HG03439 (cell line): ENCODE results near the gene COBL.

Source experiments
- ATAC-seq: cut with Tn5 transposase; IDR thresholded peaks from one replicate; pipeline ENCODE4 v1.9.1; 2021; ENCODE audit warnings: mild to moderate bottlenecking, moderate library complexity; ENCODE audit not compliant: unreplicated experiment

The COBL gene

GRCh38 chr7:51151455-51151854 lies 165.2 kb downstream of the COBL start:
- no peak for ATAC-seq

DNA sequence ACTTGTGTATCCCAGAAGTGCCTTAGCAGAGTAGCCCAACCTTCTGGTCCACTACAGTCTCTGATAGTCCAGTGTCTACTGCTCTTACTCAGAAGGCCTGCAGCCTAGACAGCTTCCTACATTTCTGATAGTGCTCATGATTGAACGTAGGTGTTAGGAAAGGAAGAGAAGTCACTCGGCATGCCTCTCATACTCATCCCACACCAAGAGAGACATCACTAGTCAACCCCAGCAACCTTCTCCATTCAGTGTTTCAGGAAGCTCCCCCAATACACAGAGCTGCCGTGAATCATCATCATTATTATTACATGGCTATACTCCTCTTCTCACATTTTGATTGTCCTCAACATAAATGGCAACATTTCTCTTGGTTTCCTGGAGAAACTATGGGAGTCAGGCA lies 166.4 kb downstream of the COBL start:
- no peak for ATAC-seq

DNA sequence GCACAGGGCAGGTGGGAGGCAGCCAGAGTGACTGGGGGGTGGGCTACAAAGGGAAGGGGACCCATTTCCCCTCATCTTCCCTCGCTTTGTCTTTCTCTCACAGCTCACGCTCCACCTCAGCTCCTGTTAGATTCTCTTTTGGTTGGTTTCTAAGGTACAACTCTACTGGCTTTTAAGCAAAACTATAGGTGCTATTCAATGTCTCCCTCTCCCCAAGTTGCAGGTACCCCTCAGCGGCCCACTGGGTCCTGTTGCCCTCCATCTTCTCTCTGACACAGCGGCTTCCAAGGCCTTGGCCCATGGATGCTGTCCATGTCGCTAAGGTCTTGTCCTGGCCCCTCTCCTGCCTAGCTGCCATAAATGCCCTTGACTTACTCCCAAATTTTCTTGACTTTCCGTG lies 168.4 kb downstream of the COBL start:
- ATAC-seq: no peak

DNA sequence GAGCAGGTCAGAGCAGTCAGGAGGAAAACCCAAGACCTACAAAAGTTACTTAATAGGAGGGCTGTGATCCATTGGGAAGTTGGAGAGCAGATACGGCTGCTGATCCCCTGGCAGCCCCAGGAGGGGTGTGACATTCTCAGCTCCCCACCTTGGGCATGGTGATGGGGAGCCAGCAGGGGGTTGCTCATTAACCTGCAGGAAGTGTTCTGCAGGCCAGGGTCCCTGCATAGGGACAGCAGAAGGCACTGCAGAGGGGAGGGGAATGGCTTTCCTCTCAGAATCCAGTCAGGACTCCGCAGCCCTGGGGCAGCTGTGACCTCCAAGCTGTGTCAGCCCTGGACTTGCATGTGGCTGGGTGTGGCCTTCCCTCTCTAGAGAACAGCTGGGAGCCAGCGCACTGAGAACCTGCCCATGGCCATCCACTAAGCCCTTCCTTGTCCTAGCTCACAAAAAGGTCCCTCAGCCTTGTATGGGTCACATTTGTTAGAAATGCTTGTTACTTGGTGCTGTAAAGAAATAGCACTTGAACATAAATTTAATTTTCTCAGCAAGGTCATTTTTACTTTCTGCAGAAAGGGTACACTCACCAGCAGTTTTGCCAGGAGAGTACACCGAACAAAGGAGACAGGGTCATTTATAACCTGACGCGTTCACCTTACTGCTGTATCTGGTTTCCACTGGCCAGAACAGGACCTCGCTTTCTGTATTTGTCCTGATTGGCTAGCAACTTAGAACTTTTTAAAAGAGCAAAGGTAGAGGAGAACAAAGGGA lies 169.6 kb downstream of the COBL start:
- ATAC-seq: no peak

DNA sequence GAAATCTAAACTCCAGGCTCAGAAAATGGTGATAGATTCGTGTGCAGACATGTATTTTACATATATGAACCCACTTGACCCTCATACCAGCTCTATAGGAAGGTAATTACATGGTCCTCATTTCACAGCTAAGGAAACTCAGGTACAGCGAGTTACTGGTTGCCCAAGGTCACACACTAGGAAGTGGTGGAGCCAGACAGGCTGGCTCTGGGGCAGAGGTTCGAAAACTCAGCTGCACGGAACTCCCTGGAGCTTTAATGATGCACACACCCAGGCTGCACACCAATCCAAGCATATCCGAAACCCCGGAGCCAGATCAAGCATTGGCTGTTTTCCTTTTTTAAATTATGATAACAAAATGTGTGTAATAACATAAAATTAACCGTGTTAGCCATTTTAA lies 172.4 kb downstream of the COBL start:
- ATAC-seq: no peak

GRCh38 chr7:51142741-51143385 lies 173.7 kb downstream of the COBL start:
- no peak for ATAC-seq

DNA sequence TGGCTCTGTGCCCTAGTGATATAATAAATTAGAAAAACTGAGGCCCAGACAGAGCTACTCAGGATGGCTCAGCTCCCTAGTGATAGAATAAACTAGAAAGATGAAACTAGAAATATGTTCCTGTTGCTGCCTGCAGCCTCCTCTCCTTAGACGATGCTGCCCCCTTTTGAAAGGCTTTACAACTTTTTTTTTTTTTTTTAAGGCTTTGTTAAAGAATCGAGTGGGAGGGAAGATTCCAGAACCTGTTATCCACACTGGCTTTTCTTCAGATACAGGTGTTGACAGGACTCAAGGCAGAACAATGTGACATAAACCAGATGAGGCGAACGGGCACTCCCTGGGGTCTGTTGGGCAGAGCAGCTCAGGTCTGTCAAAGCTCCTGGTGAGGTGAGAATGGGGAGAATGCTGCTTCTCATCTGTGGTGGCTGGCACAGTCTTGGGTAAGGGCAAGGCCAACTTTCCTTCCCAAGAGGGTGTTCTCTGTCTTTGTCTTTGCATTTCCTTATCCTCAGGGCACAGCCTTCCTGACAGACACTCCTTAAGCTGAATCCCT lies 175.1 kb downstream of the COBL start:
- no peak for ATAC-seq

DNA sequence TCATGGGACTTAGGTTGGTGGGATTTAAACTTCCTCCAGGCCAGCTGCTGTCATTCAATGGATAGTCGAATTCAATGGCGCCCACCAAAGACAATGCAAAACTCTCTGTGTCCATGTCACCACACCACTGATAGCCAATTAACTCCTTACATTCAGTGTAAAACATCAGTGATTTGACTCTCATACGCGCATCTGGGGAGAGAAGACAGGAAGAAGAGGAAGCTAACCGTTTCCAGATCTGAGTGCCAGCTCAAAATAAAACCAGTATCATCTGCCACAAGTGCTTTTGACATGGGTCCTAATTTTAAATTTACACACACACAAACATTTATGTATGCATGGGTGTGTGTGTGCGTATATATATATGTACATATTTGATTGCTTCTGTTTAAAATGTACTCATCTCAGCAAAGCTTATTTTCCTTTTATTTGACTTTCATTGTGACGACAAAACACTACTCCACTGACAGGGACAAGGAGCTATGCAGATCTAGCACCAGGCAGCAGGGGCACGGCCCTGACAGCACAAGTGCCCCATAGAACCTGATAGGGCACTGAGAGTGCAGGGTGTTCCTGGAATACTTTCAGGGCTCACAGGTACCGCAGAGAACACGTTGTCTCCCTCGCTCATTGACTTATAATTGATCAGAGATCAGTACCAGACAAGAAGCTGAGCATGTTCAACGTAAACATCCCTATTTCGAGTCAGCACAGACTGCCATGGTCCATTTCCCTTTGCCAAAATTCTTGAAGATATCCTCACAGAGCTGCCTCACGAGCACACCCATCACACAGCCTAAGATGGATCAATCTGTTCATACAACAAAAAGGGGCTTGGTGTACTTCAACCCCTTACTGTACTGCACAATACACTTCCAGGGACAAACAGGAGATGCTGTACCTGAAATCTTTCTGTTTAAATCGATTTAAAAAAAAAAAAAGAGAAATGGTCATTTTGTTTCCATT lies 176.1 kb downstream of the COBL start:
- no peak for ATAC-seq

GRCh38 chr7:51139796-51140195 lies 176.8 kb downstream of the COBL start:
- no peak for ATAC-seq

GRCh38 chr7:51138123-51139085 lies 178.2 kb downstream of the COBL start:
- no peak for ATAC-seq

GRCh38 chr7:51135576-51135975 lies 181.0 kb downstream of the COBL start:
- ATAC-seq: no peak

DNA sequence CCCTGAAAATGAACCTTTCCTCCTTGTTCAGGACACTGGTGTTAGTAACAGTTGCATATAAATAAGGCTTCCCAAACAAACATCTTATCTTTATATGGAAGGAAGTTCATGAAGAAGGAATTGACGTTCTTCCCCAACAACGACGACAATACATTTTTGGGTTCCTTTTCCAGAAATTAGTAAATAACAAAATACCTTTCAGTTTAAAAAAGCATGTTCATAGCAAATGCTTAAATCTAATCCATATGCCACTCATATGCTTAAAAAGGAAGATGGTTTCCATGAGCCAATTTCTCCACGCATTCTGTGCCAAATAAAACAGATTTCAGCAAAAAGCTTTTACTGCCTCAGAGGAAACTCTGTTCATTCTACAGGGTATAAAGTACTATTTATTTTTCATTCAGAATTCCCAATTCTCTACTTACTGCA lies 182.6 kb downstream of the COBL start:
- ATAC-seq: no peak

DNA sequence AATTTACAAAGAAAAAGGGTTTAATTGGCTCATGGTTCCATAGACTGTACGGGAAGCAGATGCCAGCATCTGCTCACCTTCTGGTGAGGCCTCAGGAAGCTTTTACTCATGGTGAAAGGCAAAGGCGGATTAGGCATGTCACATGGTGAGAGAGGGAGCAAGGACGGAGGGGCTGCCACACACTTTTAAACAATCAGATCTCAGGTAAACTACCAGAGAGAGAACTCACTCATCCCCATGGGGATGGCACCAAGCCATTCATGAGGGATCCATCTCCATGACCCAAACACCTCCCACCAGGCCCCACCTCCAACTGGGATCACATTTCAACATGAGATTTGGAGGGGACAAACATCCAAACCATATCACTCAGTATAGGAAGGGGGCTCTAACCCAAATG lies 183.9 kb downstream of the COBL start:
- no peak for ATAC-seq

DNA sequence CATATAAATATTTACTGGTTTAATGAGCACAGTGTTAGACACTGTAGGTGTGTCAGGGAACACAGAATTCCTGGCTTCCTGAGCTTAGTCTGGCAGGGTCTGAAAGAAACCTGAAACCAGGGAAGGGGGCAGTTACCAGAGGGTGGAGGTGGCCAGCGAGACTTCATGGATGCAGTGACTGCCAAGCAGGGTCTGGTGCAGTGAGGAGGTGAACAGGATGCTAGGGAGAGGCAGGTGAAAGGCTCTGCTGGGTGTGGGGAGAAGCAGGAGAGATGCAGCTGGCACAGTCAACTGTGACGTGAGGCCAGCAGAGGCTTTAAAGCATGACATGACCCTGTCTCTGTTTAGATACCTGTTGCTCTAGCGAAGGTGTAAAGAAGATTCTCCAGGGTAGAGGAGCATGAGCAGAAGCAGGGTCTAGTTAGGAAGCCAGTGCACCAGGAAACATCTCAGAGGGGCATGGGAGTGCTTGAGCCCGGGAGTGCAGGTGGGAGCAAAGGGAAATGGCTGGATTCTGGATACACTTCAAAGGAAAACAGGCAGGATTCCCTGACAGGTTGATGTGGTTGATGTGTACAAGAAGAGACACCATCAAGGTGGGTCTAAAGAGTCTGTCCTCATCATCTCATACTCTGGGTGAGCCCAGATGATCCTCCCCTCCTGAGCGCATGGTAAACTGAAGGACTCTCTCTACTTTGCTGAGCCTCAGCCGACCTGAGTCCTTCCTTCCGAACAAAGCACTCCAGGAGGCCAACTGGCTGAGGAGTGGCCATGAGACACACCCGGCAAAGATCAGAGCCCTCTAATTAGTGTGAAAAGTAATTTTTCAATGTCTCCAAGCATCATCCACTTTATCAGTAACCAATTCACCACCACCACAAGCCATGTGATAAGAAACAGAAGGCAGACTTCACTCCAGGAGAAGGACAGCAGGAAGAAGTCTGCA lies 186.8 kb downstream of the COBL start:
- ATAC-seq: no peak

DNA sequence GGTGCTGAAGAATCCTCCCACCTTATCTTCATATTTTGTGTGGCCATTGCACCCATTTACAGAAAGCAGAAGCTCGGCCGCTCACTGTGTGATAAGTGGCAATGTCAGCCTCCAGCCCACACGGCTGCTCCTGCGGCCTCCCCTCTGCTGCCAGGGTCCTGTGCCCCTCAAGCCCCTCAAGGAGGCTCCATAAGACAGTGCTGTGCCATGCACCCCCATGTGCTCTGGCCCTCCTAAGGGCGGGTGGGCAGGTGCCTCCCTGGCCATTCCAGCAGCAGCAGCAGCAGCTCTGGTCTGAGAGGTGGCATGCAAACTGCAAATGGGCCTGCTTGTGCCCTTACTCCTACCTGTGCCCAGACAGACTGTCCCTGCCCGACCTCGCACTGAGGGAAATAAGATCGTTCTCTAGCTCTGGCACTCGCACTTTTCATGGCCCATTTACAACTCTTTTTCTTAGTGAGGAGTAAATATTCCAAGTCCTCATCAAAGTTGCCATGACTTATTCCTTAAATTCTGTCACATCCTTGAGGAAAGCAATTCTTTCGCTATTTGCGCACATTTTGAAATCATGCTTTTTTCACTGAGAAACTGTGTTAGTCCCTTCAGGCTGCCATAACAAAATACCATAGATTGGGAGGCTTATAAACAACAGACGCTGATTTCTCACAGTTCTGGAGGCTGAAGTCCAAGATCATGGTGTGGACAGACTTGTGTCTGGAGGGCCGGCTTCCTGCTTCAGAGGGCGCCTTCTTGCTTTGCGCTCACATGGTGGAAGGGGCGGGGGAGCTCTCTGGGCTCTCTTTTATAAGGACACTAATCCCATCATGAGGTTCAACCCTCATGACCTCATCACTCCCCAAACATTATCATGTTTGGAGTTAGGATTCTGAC lies 187.8 kb downstream of the COBL start:
- no peak for ATAC-seq

GRCh38 chr7:51127618-51127904 lies 189.0 kb downstream of the COBL start:
- no peak for ATAC-seq

DNA sequence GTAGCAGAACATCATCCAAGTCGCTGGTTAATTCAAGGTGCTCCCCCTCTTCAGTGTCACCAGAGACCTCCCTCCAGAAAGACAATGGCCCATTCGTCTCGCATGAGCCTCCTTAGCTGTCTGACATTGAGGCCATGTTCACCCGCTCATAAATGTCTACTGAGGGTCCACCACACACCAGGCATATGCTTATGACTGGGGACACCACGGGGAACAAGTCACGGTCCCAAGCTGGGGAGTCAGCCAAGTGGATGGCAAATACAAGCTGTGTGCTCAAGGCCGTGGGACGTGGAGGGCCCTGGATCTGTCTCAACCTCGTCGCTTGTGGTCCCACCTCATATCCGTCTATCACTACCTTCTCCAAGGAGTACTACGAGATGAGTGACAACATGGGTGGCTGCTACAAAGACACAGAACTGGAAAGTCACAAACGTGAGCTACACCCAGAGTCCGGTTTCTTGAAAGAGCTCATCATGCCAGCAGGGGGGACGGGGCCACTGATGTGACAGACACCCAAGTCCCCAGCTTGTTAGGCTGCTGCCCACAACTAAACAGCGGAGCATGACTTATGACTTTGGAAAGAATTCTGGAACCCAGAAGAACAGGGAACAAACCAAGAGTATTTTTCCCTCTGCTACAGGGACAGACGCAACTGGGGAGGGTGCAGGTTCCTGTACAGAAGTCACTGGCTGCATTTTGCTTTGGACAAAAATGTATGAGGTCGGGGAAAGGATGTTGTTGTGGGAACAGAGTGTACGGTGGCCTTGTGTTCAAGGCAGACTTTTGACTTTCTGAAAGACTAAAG lies 189.6 kb downstream of the COBL start:
- no peak for ATAC-seq
